ENCODE data around the gene LYRM7.

DNA sequence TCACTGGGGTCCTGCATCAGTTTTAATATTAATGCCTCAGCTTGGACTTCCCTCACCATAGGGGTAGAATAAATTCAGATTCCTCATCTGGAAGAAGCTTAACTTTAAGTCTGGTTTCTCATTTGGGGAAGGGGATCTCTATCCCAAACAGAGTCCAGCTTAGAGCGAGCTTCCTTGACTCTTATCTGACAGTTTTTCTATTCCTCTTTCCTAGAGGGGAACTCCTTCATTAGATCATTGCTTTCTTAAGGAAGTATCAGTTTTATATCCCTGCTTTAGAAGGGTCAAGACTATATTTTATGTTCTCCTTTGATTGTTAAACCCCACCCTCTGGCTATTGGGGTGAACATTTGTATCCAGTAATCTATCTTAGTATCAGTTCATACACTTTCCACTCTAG is 68.9 kb downstream of the LYRM7 start:
- TF ChIP-seq SUZ12 (IDR thresholded peaks at IDR 0.05; ENCODE audit: extremely low read depth, insufficient read depth, insufficient read length) (no peak), ZNF274 (IDR thresholded peaks at IDR 0.05; ENCODE audit: low read depth, low read length) (no peak), YY1 (IDR thresholded peaks at IDR 0.05; ENCODE audit: insufficient read depth, insufficient read length) (no peak)

Data from NT2/D1 (cell line).